OCI-LY1 (cell line): ENCODE results near the gene CHST8.

Experiments used
- H2AFZ ChIP-seq: fragments of 200-600 bp; sonication (generic), shearing (Covaris generic); 2 replicates; pipeline ENCODE4 v1.6.0; 2014; ENCODE audit warnings: antibody characterized with exemption, mild to moderate bottlenecking, low read length
- H3F3A ChIP-seq: fragments of 200-600 bp; sonication (generic), shearing (Covaris generic); 2 replicates; pipeline ENCODE4 v1.6.0; 2014; ENCODE audit warnings: mild to moderate bottlenecking, antibody characterized with exemption, low read length, moderate library complexity; ENCODE audit not compliant: insufficient read depth
- H3K27ac ChIP-seq: fragments of 200-600 bp; sonication (generic); 2 replicates; pipeline ENCODE4 v1.5.1; 2014; ENCODE audit warnings: low read length, mixed run types, mild to moderate bottlenecking, low read depth; ENCODE audit not compliant: poor library complexity, severe bottlenecking
- H3K27me3 ChIP-seq: fragments of 200-600 bp; sonication (generic); 2 replicates; pipeline ENCODE4 v1.6.0; 2014; ENCODE audit warnings: antibody characterized with exemption, mild to moderate bottlenecking, low read length, moderate library complexity; ENCODE audit not compliant: insufficient read depth
- H3K36me3 ChIP-seq: fragments of 200-600 bp; sonication (generic); 2 replicates; pipeline ENCODE4 v1.6.1; 2014; ENCODE audit warnings: mild to moderate bottlenecking, antibody characterized with exemption, low read length, moderate library complexity, mixed read lengths; ENCODE audit not compliant: insufficient read depth
- H3K4me1 ChIP-seq: fragments of 200-600 bp; sonication (generic); 2 replicates; pipeline ENCODE4 v1.5.1; 2014; ENCODE audit warnings: mild to moderate bottlenecking, low read length, moderate library complexity; ENCODE audit not compliant: insufficient read depth, severe bottlenecking
- H3K4me2 ChIP-seq: fragments of 200-600 bp; sonication (generic), shearing (Covaris generic); 2 replicates; pipeline ENCODE4 v1.6.1; 2014; ENCODE audit warnings: low read length
- H3K4me3 ChIP-seq: fragments of 200-600 bp; sonication (generic); 2 replicates; pipeline ENCODE4 v1.5.1; 2014; ENCODE audit warnings: low read length, low read depth, mild to moderate bottlenecking, mixed read lengths; ENCODE audit not compliant: poor library complexity, severe bottlenecking
- H3K79me2 ChIP-seq: fragments of 200-600 bp; shearing (Covaris generic); 2 replicates; pipeline ENCODE4 v1.6.1; 2016; ENCODE audit warnings: mixed run types, low read length, mixed read lengths; ENCODE audit not compliant: insufficient read depth
- H3K9ac ChIP-seq: fragments of 200-600 bp; sonication (generic), shearing (Covaris generic); 2 replicates; pipeline ENCODE4 v1.6.1; 2014; ENCODE audit warnings: mild to moderate bottlenecking, low read length, mixed read lengths
- H3K9me2 ChIP-seq: fragments of 200-600 bp; sonication (generic), shearing (Covaris generic); 2 replicates; pipeline ENCODE4 v1.6.1; 2014; ENCODE audit warnings: low read depth, mild to moderate bottlenecking, low read length, mixed read lengths
- H3K9me3 ChIP-seq: fragments of 200-600 bp; shearing (Covaris generic); 2 replicates; pipeline ENCODE4 v1.6.1; 2014; ENCODE audit warnings: low read length, mixed read lengths
- H4K20me1 ChIP-seq: fragments of 200-600 bp; sonication (generic), shearing (Covaris generic); 2 replicates; pipeline ENCODE4 v1.6.0; 2016; ENCODE audit warnings: mild to moderate bottlenecking, low read length; ENCODE audit not compliant: insufficient read depth
- CTCF ChIP-seq: fragments of 200-600 bp; sonication (generic), shearing (Covaris generic); IDR thresholded peaks from 2 replicates; pipeline ENCODE4 v1.5.1; 2017; ENCODE audit warnings: mild to moderate bottlenecking, antibody characterized with exemption, low read length, moderate library complexity, mixed read lengths
- EZH2 ChIP-seq: fragments of 200-600 bp; sonication (generic), shearing (Covaris generic); IDR thresholded peaks from 2 replicates; pipeline ENCODE4 v1.8.0; 2017; ENCODE audit warnings: borderline replicate concordance, mixed run types, mild to moderate bottlenecking, antibody characterized with exemption, low read length, moderate library complexity, mixed read lengths

CHST8 gene

GRCh38 chr19:33720691-33721682 lies 99.2 kb downstream of the CHST8 start:
- Histone ChIP-seq H3K4me2 (no peak overlapping the region), H3K4me1 (no peaks in the 10 kb centered on the region), H3K27ac (no peak overlapping the region), H4K20me1 (no peaks in the 10 kb centered on the region), H3K36me3 (no peaks in the 10 kb centered on the region), H3F3A (no peaks in the 10 kb centered on the region), H3K79me2 (no peaks in the 10 kb centered on the region), H2AFZ (no peak overlapping the region), H3K9me3 (no peaks in the 10 kb centered on the region), H3K27me3 (no peaks in the 10 kb centered on the region), H3K9ac (no peak overlapping the region), H3K4me3 (no peak overlapping the region), H3K9me2 (no peaks in the 10 kb centered on the region)
- TF ChIP-seq CTCF, result no peak
- TF ChIP-seq EZH2, result no peak

- H4K20me1 ChIP-seq, result no peaks in the 10 kb centered on the region
- H3K9me2 ChIP-seq, result no peaks in the 10 kb centered on the region
- H2AFZ ChIP-seq, result no peak overlapping the region
- no peaks in the 10 kb centered on the region for H3K79me2 ChIP-seq
- H3K4me1 ChIP-seq, result no peaks in the 10 kb centered on the region
- H3K9me3 ChIP-seq, result no peaks in the 10 kb centered on the region
- H3K4me3 ChIP-seq, result no peak overlapping the region
- TF ChIP-seq CTCF (no peak), EZH2 (no peak)
- no peak overlapping the region for H3K27ac ChIP-seq
- H3K9ac ChIP-seq, result no peak overlapping the region
- no peak overlapping the region for H3K4me2 ChIP-seq
- H3K27me3 ChIP-seq, result no peaks in the 10 kb centered on the region
- H3K36me3 ChIP-seq, result no peaks in the 10 kb centered on the region
- H3F3A ChIP-seq, result no peaks in the 10 kb centered on the region
Measured at GRCh38 chr19:33721735-33722297, 100.1 kb downstream of the CHST8 start.

GRCh38 chr19:33722456-33723239 lies 100.9 kb downstream of the CHST8 start:
- no peak for TF ChIP-seq EZH2
- no peak for TF ChIP-seq CTCF
- Histone ChIP-seq H3K9me2 (no peaks in the 10 kb centered on the region), H3K79me2 (no peaks in the 10 kb centered on the region), H4K20me1 (no peaks in the 10 kb centered on the region), H3K27ac (no peak overlapping the region), H3F3A (no peaks in the 10 kb centered on the region), H3K4me2 (no peak overlapping the region), H3K36me3 (no peaks in the 10 kb centered on the region), H3K9ac (no peak overlapping the region), H3K4me1 (no peaks in the 10 kb centered on the region), H3K4me3 (no peak overlapping the region), H2AFZ (no peak overlapping the region), H3K9me3 (no peaks in the 10 kb centered on the region), H3K27me3 (no peaks in the 10 kb centered on the region)
